B cell (primary cell): ENCODE data around the gene TBC1D22A. TPM values are rescaled to one million over a fixed set of nuclear protein-coding genes. Genes with fewer than 3 reads are reported as not detected.

Source experiments
- ATAC-seq: fragments of 200-7000 bp; cut with Tn5 transposase; one replicate; pipeline ENCODE4 v1.10.0; 2021; ENCODE audit warnings: low read depth, mild to moderate bottlenecking, moderate number of reproducible peaks, moderate library complexity
- CTCF ChIA-PET: fragments of 350-600 bp; sonication (Branson Sonifier 250); formaldehyde crosslinking; loops from one replicate; lab custom pipeline; 2021; ENCODE audit warnings: antibody characterized with exemption, inconsistent platforms; lab: Charles Lee
- POLR2A ChIA-PET: fragments of 350-600 bp; sonication (Branson Sonifier 250); formaldehyde crosslinking; loops from one replicate; lab custom pipeline; 2021; ENCODE audit warnings: antibody characterized with exemption; lab: Charles Lee
- DNase-seq: peaks from one replicate; pipeline ENCODE4 v3.0.0; 2013
- H2AFZ ChIP-seq: 2 replicates; pipeline ENCODE4 v1.6.1; 2012; ENCODE audit warnings: mild to moderate bottlenecking, low read depth, low read length; ENCODE audit not compliant: insufficient read depth, poor library complexity, severe bottlenecking
- H3K27ac ChIP-seq, 2 donors: 1 replicate in 1 of 2; 2 replicates in 1 of 2; pipeline ENCODE4 v1.5.1; 2012 to 2013; ENCODE audit warnings: low read length in 2 of 2, mild to moderate bottlenecking in 2 of 2, moderate library complexity in 1 of 2
- H3K27me3 ChIP-seq, 4 experiments: fragments of 200-600 bp in 1 of 4; sonication (generic) in 1 of 4; replicated peaks in 1 of 4; 1 replicate in 2 of 4; 2 replicates in 2 of 4; pipeline versions ENCODE4 v1.6.1 to v1.7.0; 2013 to 2016; ENCODE audit warnings: low read length in 3 of 4, mild to moderate bottlenecking in 2 of 4, mixed read lengths in 1 of 4, moderate library complexity in 1 of 4; ENCODE audit not compliant: insufficient read depth in 4 of 4, control insufficient read depth in 3 of 4; ENCODE audit errors: control extremely low read depth in 1 of 4
- H3K36me3 ChIP-seq, 2 experiments: replicated peaks in 1 of 2; 1 replicate in 1 of 2; 2 replicates in 1 of 2; pipeline versions ENCODE4 v1.6.1 to v1.7.1; 2013; ENCODE audit warnings: low read length in 1 of 2; ENCODE audit not compliant: insufficient read depth in 2 of 2, control insufficient read depth in 1 of 2; ENCODE audit errors: control extremely low read depth in 1 of 2, extremely low read depth in 1 of 2
- H3K4me1 ChIP-seq, 2 donors: fragments of 200-600 bp in 1 of 2; sonication (generic) in 1 of 2; 1 replicate in 1 of 2; 2 replicates in 1 of 2; pipeline versions ENCODE4 v1.5.1 to v1.6.1; 2013 to 2017; ENCODE audit warnings: low read length in 2 of 2; ENCODE audit not compliant: control insufficient read depth in 2 of 2, insufficient read depth in 2 of 2
- H3K4me2 ChIP-seq: replicated peaks from 2 replicates; pipeline ENCODE3; 2012; ENCODE audit warnings: mild to moderate bottlenecking, low read depth, low read length; ENCODE audit not compliant: poor library complexity, severe bottlenecking
- H3K4me3 ChIP-seq, 5 experiments: fragments of 200-600 bp in 1 of 5; sonication (generic) in 1 of 5; 1 replicate in 3 of 5; 2 replicates in 2 of 5; pipeline versions ENCODE4 v1.5.1 to v1.7.0; 2011 to 2016; ENCODE audit warnings: low read length in 4 of 5, mild to moderate bottlenecking in 4 of 5, low read depth in 2 of 5, control low read depth in 1 of 5, moderate library complexity in 1 of 5; ENCODE audit not compliant: insufficient read depth in 1 of 5; ENCODE audit errors: control extremely low read depth in 1 of 5, extremely low read depth in 1 of 5
- H3K79me2 ChIP-seq: fragments of 200-600 bp; sonication (generic); one replicate; pipeline ENCODE4 v1.6.0; 2016; ENCODE audit warnings: low read length; ENCODE audit not compliant: control insufficient read depth, insufficient read depth
- H3K9ac ChIP-seq: fragments of 200-600 bp; sonication (generic); 2 replicates; pipeline ENCODE4 v1.6.1; 2017; ENCODE audit warnings: mild to moderate bottlenecking, low read length, moderate library complexity
- H3K9me3 ChIP-seq, 3 donors: one replicate each; pipeline versions ENCODE4 v1.6.1 to v1.7.1; 2013; ENCODE audit warnings: low read length in 2 of 3; ENCODE audit not compliant: control insufficient read depth in 2 of 3, insufficient read depth in 1 of 3; ENCODE audit errors: control extremely low read depth in 1 of 3
- H4K20me1 ChIP-seq: 2 replicates; pipeline ENCODE4 v1.6.0; 2012; ENCODE audit warnings: mild to moderate bottlenecking, low read length; ENCODE audit not compliant: insufficient read depth, control insufficient read depth, poor library complexity, severe bottlenecking
- H3K27ac Mint-ChIP-seq: one replicate; pipeline ENCODE4 v1.8.0; 2021; ENCODE audit warnings: mixed read lengths
- H3K27me3 Mint-ChIP-seq: one replicate; pipeline ENCODE4 v1.8.0; 2021; ENCODE audit warnings: mixed read lengths
- H3K4me1 Mint-ChIP-seq: one replicate; pipeline ENCODE4 v1.8.0; 2021; ENCODE audit warnings: mixed read lengths
- H3K4me3 Mint-ChIP-seq: one replicate; pipeline ENCODE4 v1.8.0; 2021; ENCODE audit warnings: mixed read lengths
- H3K9me3 Mint-ChIP-seq: one replicate; pipeline ENCODE4 v1.8.0; 2022; ENCODE audit warnings: mixed read lengths; ENCODE audit not compliant: insufficient read depth
- EZH2 ChIP-seq: IDR thresholded peaks from 2 replicates; pipeline ENCODE4 v1.6.1; 2012; ENCODE audit warnings: borderline replicate concordance, low read depth, mild to moderate bottlenecking, moderate library complexity, low read length; ENCODE audit not compliant: insufficient read depth, poor library complexity, severe bottlenecking
- WGBS: methylation state at CpG from one replicate; pipeline ENCODE4 v1.1.5; 2013; ENCODE audit warnings: missing lambda C conversion rate; ENCODE audit not compliant: insufficient coverage; 5-methylcytosine and 5-hydroxymethylcytosine counted together
- intact Hi-C: fragments of 100-400 bp; cut with micrococcal nuclease; formaldehyde crosslinking; loops from one replicate; pipeline ENCODE4 v1.10.0; 2022
- polyA plus RNA-seq: library from polyadenylated mRNA; depleted of rRNA; stranded (reverse); fragments of >200 nt; gene quantifications from 2 replicates; pipeline ENCODE4 v1.2.3, GENCODE V29; 2012
- total RNA-seq, 2 donors: library from RNA; stranded (reverse); fragments of 120-200 nt in 1 of 2; gene quantifications; 1 replicate in 1 of 2; 2 replicates in 1 of 2; pipeline versions ENCODE4 v1.2.3 to v1.2.4, GENCODE V29; 2013 to 2022
- TF ChIP-seq, protein P1 (sequence below): fragments of 200-600 bp; IDR thresholded peaks from one replicate; pipeline ENCODE4 v1.8.0; 2022; ENCODE audit warnings: antibody characterized with exemption, mild to moderate bottlenecking

Gene TBC1D22A
- total and polyA plus RNA-seq, 2 donors (not counting 1 experiment from before 2014, with no cell fraction given), result 73.8 to 128 TPM

DNA sequence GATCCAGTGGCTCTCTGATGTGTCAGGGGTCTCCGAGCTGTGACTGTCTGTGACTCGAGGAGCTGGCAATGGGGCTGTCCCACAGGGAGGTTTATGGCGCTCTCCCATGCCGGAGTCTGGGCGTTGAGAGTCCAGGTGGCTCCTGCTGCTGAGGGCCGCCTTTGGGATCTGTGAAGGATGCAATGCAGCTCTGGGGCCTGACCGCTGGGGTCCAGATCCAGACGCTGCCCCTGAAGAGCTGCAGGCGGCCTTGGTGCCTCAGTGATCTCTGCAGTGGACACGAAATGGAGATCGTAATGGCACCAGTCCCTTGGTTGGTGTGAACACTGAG is 155.3 kb downstream of the TBC1D22A start:
- Histone ChIP-seq H3K9ac (no peak overlapping the region), H2AFZ (no peak overlapping the region), H3K4me1 (no peaks in the 10 kb centered on the region), H3K9me3 (peaks cover 0 to 9% (median 3%) of the 10 kb centered on the region in 3 donors), H3K79me2 (peaks cover 72% of the 10 kb centered on the region), H3K27me3 (no peaks in the 10 kb centered on the region), H3K36me3 (peaks cover 19 to 72% of the 10 kb centered on the region in 2 experiments), H3K27ac (no peak overlapping the region), H3K4me3 (no peak overlapping the region), H4K20me1 (peaks cover 78% of the 10 kb centered on the region), H3K4me2 (no peak overlapping the region)
- TF ChIP-seq EZH2, result no peak
- TF ChIP-seq, protein P1, sequence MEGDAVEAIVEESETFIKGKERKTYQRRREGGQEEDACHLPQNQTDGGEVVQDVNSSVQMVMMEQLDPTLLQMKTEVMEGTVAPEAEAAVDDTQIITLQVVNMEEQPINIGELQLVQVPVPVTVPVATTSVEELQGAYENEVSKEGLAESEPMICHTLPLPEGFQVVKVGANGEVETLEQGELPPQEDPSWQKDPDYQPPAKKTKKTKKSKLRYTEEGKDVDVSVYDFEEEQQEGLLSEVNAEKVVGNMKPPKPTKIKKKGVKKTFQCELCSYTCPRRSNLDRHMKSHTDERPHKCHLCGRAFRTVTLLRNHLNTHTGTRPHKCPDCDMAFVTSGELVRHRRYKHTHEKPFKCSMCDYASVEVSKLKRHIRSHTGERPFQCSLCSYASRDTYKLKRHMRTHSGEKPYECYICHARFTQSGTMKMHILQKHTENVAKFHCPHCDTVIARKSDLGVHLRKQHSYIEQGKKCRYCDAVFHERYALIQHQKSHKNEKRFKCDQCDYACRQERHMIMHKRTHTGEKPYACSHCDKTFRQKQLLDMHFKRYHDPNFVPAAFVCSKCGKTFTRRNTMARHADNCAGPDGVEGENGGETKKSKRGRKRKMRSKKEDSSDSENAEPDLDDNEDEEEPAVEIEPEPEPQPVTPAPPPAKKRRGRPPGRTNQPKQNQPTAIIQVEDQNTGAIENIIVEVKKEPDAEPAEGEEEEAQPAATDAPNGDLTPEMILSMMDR, result no peak
- H3K27me3 Mint-ChIP-seq, result no peaks in the 10 kb centered on the region
- H3K4me3 Mint-ChIP-seq, result no peak overlapping the region
- DNase-seq (no peak), ATAC-seq (no peak)
- peaks cover 4% of the 10 kb centered on the region for H3K4me1 Mint-ChIP-seq
- intact Hi-C loops, result no loop called here
- H3K27ac Mint-ChIP-seq, result no peak overlapping the region
- ChIA-PET CTCF (no interaction called here), POLR2A (no interaction called here)
- WGBS, result 98% methylated on average over 11 of the region's 11 CpGs
- peaks cover 5% of the 10 kb centered on the region for H3K9me3 Mint-ChIP-seq

DNA sequence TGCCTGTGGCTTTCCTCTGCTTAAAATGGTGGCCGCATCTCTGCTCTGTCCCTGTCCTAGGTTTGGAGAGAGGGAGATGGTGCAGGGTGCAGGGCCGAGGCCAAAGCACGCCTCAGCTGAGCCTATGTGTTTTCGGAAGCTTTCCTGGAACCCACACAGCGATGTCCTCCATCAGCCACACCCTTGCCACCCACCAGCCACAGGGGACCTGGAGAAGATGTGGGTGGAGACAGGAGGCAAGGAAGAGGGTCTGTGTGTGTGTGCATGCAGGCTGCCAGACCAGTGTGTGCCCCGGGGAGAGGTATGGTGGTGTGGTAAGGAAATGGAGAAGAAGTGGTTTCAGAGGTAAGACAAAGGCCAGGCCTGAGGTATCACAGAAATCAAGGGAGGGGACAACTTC is 155.7 kb downstream of the TBC1D22A start:
- H3K27ac Mint-ChIP-seq, result no peak overlapping the region
- Histone ChIP-seq H3K27ac (no peak overlapping the region), H2AFZ (no peak overlapping the region), H3K9me3 (peaks cover 0 to 9% (median 3%) of the 10 kb centered on the region in 3 donors), H3K27me3 (no peaks in the 10 kb centered on the region), H3K4me3 (no peak overlapping the region), H3K36me3 (peaks cover 19 to 72% of the 10 kb centered on the region in 2 experiments), H3K9ac (no peak overlapping the region), H3K4me2 (no peak overlapping the region), H4K20me1 (peaks cover 83% of the 10 kb centered on the region), H3K4me1 (no peaks in the 10 kb centered on the region), H3K79me2 (peaks cover 77% of the 10 kb centered on the region)
- intact Hi-C loops, result no loop called here
- H3K4me1 Mint-ChIP-seq, result peaks cover 9% of the 10 kb centered on the region
- TF ChIP-seq, protein P1, result no peak
- TF ChIP-seq EZH2, result no peak
- POLR2A ChIA-PET, result no interaction called here
- no peak for ATAC-seq
- H3K4me3 Mint-ChIP-seq, result no peak overlapping the region
- H3K27me3 Mint-ChIP-seq, result no peaks in the 10 kb centered on the region
- DNase-seq, result no peak
- 88% methylated on average over 2 of the region's 6 CpGs for WGBS
- CTCF ChIA-PET, result no interaction called here
- peaks cover 5% of the 10 kb centered on the region for H3K9me3 Mint-ChIP-seq
